GM21423 (cell line): ENCODE results near the gene ZNF582.

Source experiments
- ATAC-seq: cut with Tn5 transposase; IDR thresholded peaks from one replicate; pipeline ENCODE4 v1.9.1; 2021; ENCODE audit warnings: mild to moderate bottlenecking, moderate library complexity; ENCODE audit not compliant: unreplicated experiment

The ZNF582 gene

DNA sequence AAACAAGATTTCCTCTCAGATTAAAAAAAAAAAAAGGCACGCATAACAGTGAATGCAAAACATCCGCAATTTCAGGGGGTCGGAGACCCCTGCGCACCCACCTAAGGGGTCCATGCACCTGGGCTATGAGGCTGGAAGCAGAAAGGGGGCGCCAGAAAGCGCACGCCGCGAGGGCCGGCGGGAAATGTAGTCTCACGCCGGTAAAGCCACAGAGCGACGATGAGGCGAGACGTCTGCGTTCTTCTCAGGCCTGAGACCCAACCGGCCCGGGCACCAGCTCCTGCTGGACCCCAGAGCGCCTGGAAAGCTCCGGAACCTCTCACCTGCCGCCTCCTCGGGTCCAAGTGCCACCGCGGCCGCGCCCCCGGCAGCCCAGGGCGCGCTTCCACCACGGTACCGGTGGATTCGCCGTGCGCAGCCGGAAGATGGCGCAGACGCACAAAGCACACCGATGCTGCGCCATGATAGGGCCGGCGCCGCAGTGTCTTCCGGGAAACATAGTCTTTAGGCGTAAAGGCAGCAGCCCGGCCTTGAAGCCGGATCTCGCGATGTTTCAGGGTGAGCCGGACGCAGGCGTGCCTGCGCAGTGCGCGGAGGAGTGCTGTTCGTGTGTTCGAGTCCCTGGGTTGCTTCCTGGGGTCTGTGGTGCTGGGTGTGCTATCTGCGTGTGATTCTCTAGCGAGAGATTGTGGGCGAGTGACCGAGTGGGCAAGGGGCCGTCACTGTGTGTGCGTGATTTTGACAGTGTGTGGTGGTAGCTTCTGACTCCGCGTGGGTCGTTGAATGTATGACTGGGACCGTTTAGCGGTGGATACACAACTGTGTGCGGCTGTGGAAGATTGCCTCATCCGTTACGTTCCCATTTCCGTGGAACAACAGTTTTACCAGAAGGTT lies at the start of gene ZNF582:
TSS of gene ZNF582 (minus strand) at position 416 of the 894 bp plus-strand sequence. CDS start 1,782 bp downstream, outside the sequence.
- ATAC-seq, result peak; percentile 96

DNA sequence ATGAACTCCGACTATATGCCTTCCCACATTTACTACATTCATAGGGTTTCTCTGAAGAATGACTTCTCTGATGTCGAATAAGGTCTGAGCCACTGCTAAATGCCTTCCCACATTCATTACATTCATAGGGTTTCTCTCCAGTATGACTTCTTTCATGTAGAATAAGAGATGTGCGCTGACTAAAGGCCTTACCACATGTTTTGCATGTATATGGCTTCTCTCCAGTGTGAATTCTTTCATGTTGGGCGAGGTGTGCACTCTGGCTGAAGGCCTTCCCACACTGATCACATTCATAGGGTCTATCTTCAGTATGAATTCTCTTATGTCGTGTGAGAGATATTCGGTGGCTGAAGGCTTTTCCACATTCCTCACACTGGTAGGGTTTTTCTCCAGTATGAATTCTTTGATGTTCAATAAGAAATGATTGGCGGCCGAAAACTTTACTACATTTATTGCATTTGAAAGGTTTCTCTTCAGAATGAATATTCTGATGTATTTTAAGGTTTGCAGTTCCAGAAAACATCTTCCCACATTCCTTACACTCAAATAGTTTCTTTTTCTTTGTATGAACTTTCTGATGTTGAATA lies 48.0 kb upstream of the ZNF582 start:
- no peak for ATAC-seq

- no peak for ATAC-seq
Measured at GRCh38 chr19:56423985-56424353, 30.6 kb upstream of the ZNF582 start.

DNA sequence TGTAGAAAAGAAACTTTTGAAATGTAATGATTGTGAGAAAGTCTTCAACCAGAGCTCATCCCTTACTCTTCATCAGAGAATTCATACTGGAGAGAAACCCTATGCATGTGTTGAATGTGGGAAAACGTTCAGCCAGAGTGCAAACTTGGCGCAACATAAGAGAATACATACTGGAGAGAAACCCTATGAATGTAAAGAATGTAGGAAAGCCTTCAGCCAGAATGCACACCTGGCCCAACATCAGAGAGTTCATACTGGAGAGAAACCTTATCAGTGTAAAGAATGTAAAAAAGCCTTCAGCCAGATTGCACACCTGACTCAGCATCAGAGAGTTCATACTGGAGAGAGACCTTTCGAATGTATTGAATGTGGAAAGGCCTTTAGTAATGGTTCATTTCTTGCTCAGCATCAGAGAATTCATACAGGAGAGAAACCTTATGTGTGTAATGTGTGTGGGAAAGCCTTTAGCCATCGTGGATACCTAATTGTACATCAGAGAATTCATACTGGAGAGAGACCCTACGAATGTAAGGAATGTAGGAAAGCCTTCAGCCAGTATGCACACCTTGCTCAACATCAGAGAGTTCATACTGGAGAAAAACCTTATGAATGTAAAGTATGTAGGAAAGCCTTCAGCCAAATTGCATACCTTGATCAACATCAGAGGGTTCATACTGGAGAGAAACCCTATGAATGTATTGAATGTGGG lies 30.1 kb upstream of the ZNF582 start:
- ATAC-seq, result no peak

- ATAC-seq, result no peak
Measured at GRCh38 chr19:56405062-56405461, 11.7 kb upstream of the ZNF582 start.

- ATAC-seq, result no peak
Measured at GRCh38 chr19:56404705-56405056, 11.3 kb upstream of the ZNF582 start.

GRCh38 chr19:56403764-56404704 lies 10.7 kb upstream of the ZNF582 start, which contains the start of gene ZNF583:
ZNF583 (plus strand) TSS chr19:56404332; CDS start chr19:56407115, 2,783 bp downstream.
- ATAC-seq, result peak; percentile 81

GRCh38 chr19:56403261-56403660 lies 9.9 kb upstream of the ZNF582 start:
- no peak for ATAC-seq

DNA sequence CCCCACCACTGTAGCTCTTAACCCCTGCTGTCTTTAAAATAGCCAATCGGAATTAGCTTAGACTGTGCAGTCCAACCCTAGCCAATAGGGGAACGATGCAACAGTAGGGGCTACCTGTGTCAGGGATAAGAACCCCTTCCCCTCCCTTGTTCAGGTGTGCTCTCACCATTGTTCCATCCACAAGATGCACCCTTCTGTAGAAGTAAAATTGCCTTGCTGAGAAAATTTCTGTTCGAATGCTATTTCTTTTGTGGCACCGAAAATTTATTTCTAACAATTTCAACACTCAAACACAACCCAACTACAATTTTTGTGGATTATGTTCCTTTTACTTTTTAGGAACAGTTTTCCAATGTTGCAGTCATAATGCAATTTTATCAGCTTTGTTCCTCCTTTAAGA lies 7.2 kb upstream of the ZNF582 start:
- no peak for ATAC-seq

- ATAC-seq, result no peak
Measured at GRCh38 chr19:56398809-56399208, 5.5 kb upstream of the ZNF582 start.

DNA sequence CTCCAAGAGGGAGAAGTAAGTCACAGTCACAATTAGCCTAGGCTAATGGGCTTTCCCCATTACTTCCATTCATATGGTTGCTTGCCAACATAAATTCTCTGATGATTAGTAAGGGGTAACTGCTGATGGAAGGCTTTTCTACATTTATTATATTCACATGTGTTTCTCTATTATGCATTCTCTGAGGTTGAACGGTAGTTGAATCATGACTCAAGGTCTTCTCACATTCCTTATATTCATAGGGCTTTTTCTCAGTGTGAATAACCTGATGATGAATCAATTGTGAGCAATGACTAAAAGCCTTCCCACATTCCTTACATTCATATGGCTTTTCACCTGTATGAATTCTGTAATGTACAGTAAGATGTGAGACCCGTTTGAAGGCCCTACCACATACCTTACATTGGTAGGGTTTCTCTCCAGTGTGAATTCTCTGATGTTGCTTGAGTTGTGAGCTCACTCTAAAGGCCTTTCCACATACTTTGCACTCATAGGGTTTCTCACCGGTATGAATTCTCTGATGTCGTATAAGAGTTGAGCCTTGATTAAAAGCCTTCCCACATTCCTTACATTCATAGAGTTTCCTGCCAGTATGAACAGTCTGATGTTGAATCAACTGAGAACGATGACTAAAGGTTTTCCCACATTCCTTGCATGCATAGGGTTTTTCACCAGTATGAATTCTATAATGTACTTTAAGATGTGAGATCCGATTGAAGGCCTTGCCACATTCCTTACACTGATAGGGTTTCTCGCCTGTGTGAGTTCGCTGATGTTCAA lies 9.3 kb downstream of the ZNF582 start:
- ATAC-seq, result no peak

DNA sequence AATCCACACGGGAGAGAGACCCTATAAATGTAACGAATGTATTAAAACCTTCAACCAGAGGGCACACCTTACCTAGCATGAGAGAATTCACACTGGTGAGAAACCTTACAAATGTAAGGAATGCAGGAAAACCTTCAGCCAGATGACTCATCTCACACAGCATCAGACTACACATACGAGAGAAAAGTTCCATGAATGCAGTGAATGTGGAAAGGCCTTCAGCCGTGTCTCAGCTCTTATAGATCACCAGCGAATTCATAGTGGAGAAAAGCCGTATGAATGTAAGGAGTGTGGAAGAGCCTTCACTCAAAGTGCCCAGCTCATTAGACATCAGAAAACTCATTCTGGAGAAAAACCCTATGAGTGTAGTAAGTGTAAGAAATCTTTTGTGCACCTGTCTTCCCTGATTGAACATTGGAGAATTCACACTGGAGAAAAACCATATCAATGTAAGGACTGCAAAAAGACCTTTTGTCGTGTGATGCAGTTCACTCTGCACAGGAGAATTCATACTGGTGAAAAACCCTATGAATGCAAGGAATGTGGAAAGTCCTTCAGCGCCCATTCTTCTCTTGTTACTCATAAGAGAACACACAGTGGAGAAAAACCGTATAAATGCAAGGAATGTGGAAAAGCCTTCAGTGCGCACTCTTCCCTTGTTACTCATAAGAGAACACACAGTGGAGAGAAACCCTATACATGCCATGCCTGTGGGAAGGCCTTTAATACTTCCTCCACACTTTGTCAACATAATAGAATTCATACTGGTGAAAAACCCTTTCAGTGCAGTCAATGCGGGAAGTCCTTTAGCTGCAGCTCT lies 16.0 kb downstream of the ZNF582 start:
- no peak for ATAC-seq

DNA sequence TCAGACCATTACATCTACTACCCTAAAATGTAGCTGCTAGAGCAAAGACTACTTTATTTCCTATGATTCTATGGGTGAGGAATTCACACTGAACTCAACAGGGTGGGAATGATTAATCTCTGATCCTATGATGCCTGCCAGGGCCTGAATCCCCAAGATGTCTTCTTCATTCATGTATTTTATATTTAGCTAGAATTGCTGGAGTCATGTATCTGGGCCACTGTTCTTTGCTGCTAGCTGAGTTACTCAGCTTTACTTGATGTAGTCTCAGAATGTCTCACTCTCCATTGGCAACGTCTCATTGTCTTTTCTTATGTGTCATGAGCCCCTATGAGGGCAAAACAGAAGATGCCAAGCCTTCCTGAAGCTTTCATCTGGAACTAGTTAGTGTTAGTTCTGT lies 21.1 kb downstream of the ZNF582 start:
- ATAC-seq, result no peak

DNA sequence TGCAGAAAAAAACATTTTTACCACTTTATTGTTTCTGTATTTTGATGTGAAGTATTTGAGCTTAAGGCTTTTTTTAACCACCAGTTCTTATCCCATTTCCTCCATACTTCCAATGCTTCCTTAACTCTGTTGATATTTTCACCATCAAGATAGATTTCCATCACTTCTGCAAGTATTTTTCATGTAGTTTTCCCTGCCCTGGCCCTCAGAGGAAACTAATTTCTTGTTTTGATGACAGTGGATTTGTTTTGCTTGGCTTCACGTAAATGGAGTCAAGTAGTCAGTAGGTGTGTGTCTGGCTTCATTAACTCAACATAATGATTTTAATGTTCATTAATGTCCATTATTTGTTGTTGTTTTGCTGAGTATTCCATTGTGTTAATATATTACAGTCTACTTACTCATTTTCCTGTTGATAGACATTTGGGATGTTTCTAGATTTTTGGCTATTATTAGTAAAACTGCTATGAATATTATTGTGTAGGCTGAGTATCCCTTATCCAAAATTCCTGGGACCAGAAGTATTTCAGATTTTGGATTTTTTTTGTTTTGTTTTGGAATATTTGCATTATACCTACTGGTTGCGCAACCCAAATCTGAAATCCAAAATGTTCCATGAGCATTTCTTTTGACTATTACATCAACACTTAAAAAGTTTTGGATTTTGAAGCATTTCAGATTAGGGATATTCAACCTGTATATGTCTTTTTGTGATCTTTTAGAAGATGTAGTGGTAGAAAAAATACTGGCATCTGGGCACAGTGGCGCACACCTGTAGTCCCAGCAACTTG lies 23.3 kb downstream of the ZNF582 start:
- ATAC-seq, result no peak

GRCh38 chr19:56367829-56368711 lies 25.3 kb downstream of the ZNF582 start:
- ATAC-seq, result peak; percentile 83

DNA sequence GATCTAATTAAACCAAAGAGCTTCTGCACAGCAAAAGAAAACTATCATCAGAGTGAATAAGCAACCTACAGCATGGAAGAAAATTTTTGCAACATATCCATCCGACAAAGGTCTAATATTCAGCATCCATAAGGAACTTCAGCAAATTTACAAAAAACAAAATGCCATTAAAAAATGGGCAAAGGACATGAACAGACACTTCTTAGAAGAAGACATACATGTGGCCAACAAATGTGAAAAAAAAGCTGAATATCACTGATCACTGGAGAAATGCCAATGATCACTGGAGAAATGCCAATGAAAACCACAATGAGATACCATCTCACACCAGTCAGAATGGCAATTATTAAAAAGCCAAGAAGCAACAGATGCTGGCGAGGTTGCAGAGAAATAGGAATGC lies 32.5 kb downstream of the ZNF582 start:
- ATAC-seq, result no peak

DNA sequence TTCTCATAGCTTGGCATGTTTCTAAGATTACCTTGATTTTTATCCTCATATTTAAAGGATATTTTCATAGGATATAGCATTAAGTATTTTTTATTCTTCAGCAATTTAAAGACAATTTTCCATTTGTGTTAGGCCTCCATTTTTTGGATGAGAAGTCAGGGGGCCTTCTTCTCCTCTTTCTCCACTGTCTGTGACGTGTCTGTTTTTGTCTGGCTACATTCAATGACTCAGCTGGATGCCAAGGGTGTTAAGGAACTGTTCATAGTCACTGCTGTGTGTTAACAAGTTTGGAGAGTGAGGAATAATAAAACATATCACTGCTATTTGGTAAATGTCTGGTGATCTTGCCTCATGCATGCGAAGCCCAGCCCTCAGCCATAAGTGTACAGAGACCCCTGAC lies 36.4 kb downstream of the ZNF582 start:
- ATAC-seq, result no peak
